ENCODE results near the gene CLEC4G. TPM values are rescaled to one million over a fixed set of nuclear protein-coding genes. Genes with fewer than 3 reads are reported as not detected.
"Not testable (repeated sequence)": the region's sequence is repeated elsewhere in the genome, so short reads cannot be mapped to it uniquely, and the experiment has no call there.

The CLEC4G gene, protein sequence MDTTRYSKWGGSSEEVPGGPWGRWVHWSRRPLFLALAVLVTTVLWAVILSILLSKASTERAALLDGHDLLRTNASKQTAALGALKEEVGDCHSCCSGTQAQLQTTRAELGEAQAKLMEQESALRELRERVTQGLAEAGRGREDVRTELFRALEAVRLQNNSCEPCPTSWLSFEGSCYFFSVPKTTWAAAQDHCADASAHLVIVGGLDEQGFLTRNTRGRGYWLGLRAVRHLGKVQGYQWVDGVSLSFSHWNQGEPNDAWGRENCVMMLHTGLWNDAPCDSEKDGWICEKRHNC
- not detected for total RNA-seq

- POLR2A ChIA-PET = no interaction called here
- Mint-ChIP-seq H3K4me3 (no peak within 1 kb of the TSS), H3K4me1 (no peaks in the 10 kb centered on the region), H3K27me3 (peaks cover 42% of the 10 kb centered on the region), H3K9me3 (peaks cover 3% of the 10 kb centered on the region), H3K27ac (no peak within 1 kb of the TSS), H3K36me3 (peaks cover 2% of the 10 kb centered on the region)
- DNase-seq (no peak), ATAC-seq (ENCODE audit: low read depth) (no peak)
Observed at GRCh38 chr19:7732045-7732444, at the start of gene CLEC4G. Gene CLEC4G (minus strand): TSS chr19:7732110. CDS start chr19:7732102, 8 bp downstream.

GRCh38 chr19:7781157-7781556 is 49.2 kb upstream of the CLEC4G start:
- no peaks in the 10 kb centered on the region for H3K36me3 Mint-ChIP-seq
- no peak overlapping the region for H3K27ac Mint-ChIP-seq
- H3K27me3 Mint-ChIP-seq = peaks cover 39% of the 10 kb centered on the region
- no peak overlapping the region for H3K4me3 Mint-ChIP-seq
- no peak for DNase-seq
- no peak for ATAC-seq (ENCODE audit: low read depth)
- POLR2A ChIA-PET = no interaction called here
- no peaks in the 10 kb centered on the region for H3K4me1 Mint-ChIP-seq
- peaks cover 2% of the 10 kb centered on the region for H3K9me3 Mint-ChIP-seq

- no peak for ATAC-seq (ENCODE audit: low read depth)
- DNase-seq = no peak
- Mint-ChIP-seq H3K4me3 (no peak overlapping the region), H3K9me3 (no peaks in the 10 kb centered on the region), H3K27me3 (peaks cover 28% of the 10 kb centered on the region), H3K4me1 (no peaks in the 10 kb centered on the region), H3K27ac (no peak overlapping the region), H3K36me3 (no peaks in the 10 kb centered on the region)
- POLR2A ChIA-PET = no interaction called here
Observed at GRCh38 chr19:7779631-7780486, 47.9 kb upstream of the CLEC4G start.

DNA sequence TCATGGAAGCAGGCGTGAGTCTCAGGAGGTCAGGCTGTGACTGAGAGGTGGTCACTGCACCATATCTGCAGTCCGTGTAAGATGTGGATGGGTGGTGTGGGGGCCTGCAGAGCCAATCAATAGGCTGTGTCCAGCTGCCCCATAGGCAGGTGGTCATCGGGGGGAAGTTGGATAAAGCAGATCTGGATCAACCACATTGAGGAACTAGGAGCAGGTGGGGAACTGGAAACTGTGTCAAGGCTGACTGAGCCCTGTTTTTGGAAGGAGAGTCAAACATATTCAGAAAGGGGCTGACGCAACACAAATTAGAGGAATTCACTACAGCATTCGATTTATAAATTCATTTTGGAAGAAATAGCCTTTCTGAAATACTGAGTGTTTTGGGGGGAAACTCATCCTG is 46.2 kb upstream of the CLEC4G start:
- DNase-seq = no peak
- Mint-ChIP-seq H3K9me3 (no peaks in the 10 kb centered on the region), H3K36me3 (no peaks in the 10 kb centered on the region), H3K27me3 (peaks cover 15% of the 10 kb centered on the region), H3K4me3 (no peak overlapping the region), H3K4me1 (peaks cover under 1% of the 10 kb centered on the region), H3K27ac (no peak overlapping the region)
- ATAC-seq (ENCODE audit: low read depth) = no peak
- POLR2A ChIA-PET = no interaction called here

GRCh38 chr19:7775761-7776160 is 43.9 kb upstream of the CLEC4G start:
- DNase-seq = no peak
- H3K4me1 Mint-ChIP-seq = peaks cover 9% of the 10 kb centered on the region
- H3K27ac Mint-ChIP-seq = no peak overlapping the region
- no peak overlapping the region for H3K4me3 Mint-ChIP-seq
- peaks cover 9% of the 10 kb centered on the region for H3K27me3 Mint-ChIP-seq
- ATAC-seq (ENCODE audit: low read depth) = no peak
- POLR2A ChIA-PET = no interaction called here
- H3K36me3 Mint-ChIP-seq = no peaks in the 10 kb centered on the region
- no peaks in the 10 kb centered on the region for H3K9me3 Mint-ChIP-seq

DNA sequence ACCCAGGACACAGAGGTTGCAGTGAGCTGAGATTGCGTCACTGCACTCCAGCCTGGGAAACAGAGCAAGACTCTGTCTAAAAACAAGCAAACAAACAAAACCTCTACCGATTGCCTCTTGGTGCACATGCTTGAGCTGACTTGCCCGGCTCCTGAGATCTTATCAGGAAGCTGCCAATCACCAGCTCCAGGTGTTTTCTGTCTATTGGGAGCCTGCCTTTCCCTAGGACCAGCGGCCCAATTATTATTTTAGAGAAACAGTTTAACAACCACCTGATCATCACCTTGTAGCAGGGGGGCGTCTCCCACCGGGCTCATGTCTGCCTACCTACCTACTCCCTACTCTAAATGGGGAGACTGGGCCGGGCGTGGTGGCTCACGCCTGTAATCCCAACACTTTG is 41.9 kb upstream of the CLEC4G start:
- peaks cover 9% of the 10 kb centered on the region for H3K4me1 Mint-ChIP-seq
- POLR2A ChIA-PET = no interaction called here
- no peaks in the 10 kb centered on the region for H3K36me3 Mint-ChIP-seq
- peaks cover 9% of the 10 kb centered on the region for H3K27me3 Mint-ChIP-seq
- H3K9me3 Mint-ChIP-seq = no peaks in the 10 kb centered on the region
- no peak overlapping the region for H3K27ac Mint-ChIP-seq
- H3K4me3 Mint-ChIP-seq = no peak overlapping the region
- no peak for ATAC-seq (ENCODE audit: low read depth)
- DNase-seq = no peak

GRCh38 chr19:7772752-7773291 is 40.9 kb upstream of the CLEC4G start:
- H3K27ac Mint-ChIP-seq = peak overlapping the region; percentile 76

GRCh38 chr19:7771072-7771471 is 39.2 kb upstream of the CLEC4G start:
- ATAC-seq (ENCODE audit: low read depth) (no peak), DNase-seq (no peak)
- Mint-ChIP-seq H3K9me3 (no peaks in the 10 kb centered on the region), H3K36me3 (no peaks in the 10 kb centered on the region), H3K27ac (no peak overlapping the region), H3K27me3 (no peaks in the 10 kb centered on the region), H3K4me1 (peaks cover 9% of the 10 kb centered on the region), H3K4me3 (no peak overlapping the region)
- POLR2A ChIA-PET = no interaction called here

More at GRCh38 chr19:7772752-7773291, 40.9 kb upstream of the CLEC4G start:
- ATAC-seq (ENCODE audit: low read depth) (peak; percentile 73), DNase-seq (no peak)
- Mint-ChIP-seq H3K9me3 (no peaks in the 10 kb centered on the region), H3K4me3 (peak overlapping the region; percentile 58), H3K27me3 (peaks cover 9% of the 10 kb centered on the region), H3K4me1 (peaks cover 9% of the 10 kb centered on the region), H3K36me3 (no peaks in the 10 kb centered on the region)
- POLR2A ChIA-PET = no interaction called here

- ATAC-seq (ENCODE audit: low read depth) (no peak), DNase-seq (no peak)
- no peak overlapping the region for H3K4me3 Mint-ChIP-seq
- peaks cover 9% of the 10 kb centered on the region for H3K4me1 Mint-ChIP-seq
- POLR2A ChIA-PET = no interaction called here
- peaks cover under 1% of the 10 kb centered on the region for H3K27me3 Mint-ChIP-seq
- H3K9me3 Mint-ChIP-seq = no peaks in the 10 kb centered on the region
- H3K36me3 Mint-ChIP-seq = no peaks in the 10 kb centered on the region
- H3K27ac Mint-ChIP-seq = no peak overlapping the region
Observed at GRCh38 chr19:7769171-7769570, 37.3 kb upstream of the CLEC4G start.

- ATAC-seq (ENCODE audit: low read depth) = no peak
Observed at GRCh38 chr19:7767487-7767886, 35.6 kb upstream of the CLEC4G start.

DNA sequence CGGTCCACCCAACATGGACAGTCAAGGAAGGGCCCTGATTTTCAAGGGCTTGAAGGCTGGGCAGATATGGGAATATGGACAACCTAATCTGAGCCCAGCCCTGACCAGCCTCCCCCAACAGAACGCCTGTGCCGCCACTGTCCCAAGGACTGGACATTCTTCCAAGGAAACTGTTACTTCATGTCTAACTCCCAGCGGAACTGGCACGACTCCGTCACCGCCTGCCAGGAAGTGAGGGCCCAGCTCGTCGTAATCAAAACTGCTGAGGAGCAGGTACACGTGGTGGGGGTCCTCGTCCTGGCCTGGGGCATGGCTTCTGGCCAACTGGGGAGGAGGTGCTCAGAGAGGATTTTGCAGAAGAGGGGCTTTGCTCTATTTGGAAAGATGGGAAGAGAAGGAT is 34.6 kb upstream of the CLEC4G start:
- H3K27ac Mint-ChIP-seq = no peak overlapping the region
- H3K4me3 Mint-ChIP-seq = no peak overlapping the region
- no peaks in the 10 kb centered on the region for H3K36me3 Mint-ChIP-seq
- peaks cover 2% of the 10 kb centered on the region for H3K27me3 Mint-ChIP-seq
- H3K9me3 Mint-ChIP-seq = peaks cover 2% of the 10 kb centered on the region
- ATAC-seq (ENCODE audit: low read depth) (no peak), DNase-seq (no peak)
- H3K4me1 Mint-ChIP-seq = no peaks in the 10 kb centered on the region
- POLR2A ChIA-PET = no interaction called here

More at GRCh38 chr19:7767487-7767886, 35.6 kb upstream of the CLEC4G start:
- Mint-ChIP-seq H3K27me3 (peaks cover 2% of the 10 kb centered on the region), H3K9me3 (no peaks in the 10 kb centered on the region), H3K36me3 (no peaks in the 10 kb centered on the region), H3K4me3 (no peak overlapping the region), H3K4me1 (peaks cover 2% of the 10 kb centered on the region), H3K27ac (no peak overlapping the region)
- POLR2A ChIA-PET = no interaction called here
- no peak for DNase-seq

DNA sequence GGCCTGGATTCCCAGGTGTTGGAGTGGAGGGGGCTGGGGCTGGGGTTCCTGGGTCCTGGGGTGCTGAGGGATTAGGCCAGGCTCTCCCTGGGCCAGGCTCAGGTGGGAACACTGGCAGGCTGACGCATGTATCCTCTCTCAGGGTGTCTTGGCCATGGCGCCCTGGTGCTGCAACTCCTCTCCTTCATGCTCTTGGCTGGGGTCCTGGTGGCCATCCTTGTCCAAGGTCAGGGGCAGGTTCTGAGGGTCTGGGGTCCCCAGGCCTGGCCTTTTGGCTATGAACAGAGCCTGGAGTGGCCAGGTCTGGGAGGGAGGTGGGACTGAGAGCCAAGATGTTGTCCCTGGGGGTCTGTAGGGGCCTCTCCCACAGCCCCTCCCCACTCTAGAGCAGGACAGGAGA is 33.1 kb upstream of the CLEC4G start:
- H3K4me3 Mint-ChIP-seq; POLR2A ChIA-PET; H3K36me3 Mint-ChIP-seq; ATAC-seq (ENCODE audit: low read depth); H3K27me3 Mint-ChIP-seq; H3K27ac Mint-ChIP-seq; H3K4me1 Mint-ChIP-seq; DNase-seq; H3K9me3 Mint-ChIP-seq: not testable (repeated sequence)

GRCh38 chr19:7764157-7764556 is 32.2 kb upstream of the CLEC4G start:
- ATAC-seq (ENCODE audit: low read depth) = not testable (repeated sequence)

GRCh38 chr19:7763696-7764095 is 31.8 kb upstream of the CLEC4G start:
- peaks cover 1% of the 10 kb centered on the region for H3K36me3 Mint-ChIP-seq
- no peak for ATAC-seq (ENCODE audit: low read depth)
- H3K9me3 Mint-ChIP-seq = peaks cover 10% of the 10 kb centered on the region
- H3K4me3 Mint-ChIP-seq = no peak overlapping the region
- peaks cover 2% of the 10 kb centered on the region for H3K27me3 Mint-ChIP-seq
- POLR2A ChIA-PET = no interaction called here
- no peaks in the 10 kb centered on the region for H3K4me1 Mint-ChIP-seq
- H3K27ac Mint-ChIP-seq = no peak overlapping the region
- no peak for DNase-seq

More at GRCh38 chr19:7764157-7764556, 32.2 kb upstream of the CLEC4G start:
- H3K36me3 Mint-ChIP-seq, H3K9me3 Mint-ChIP-seq, DNase-seq, H3K4me3 Mint-ChIP-seq, H3K27me3 Mint-ChIP-seq, H3K4me1 Mint-ChIP-seq, POLR2A ChIA-PET, H3K27ac Mint-ChIP-seq: not testable (repeated sequence)
